Activated CD4-positive, alpha-beta T cell treated with anti-CD3 and anti-CD28 coated beads, Interleukin-2, amount 10 ng/mL, durations not matched to agents 24 days and 14 days (primary cell): ENCODE results near the gene OARD1. TPM values are rescaled to one million over a fixed set of nuclear protein-coding genes. Genes with fewer than 3 reads are reported as not detected.
"Not testable (repeated sequence)": the region's sequence is repeated elsewhere in the genome, so short reads cannot be mapped to it uniquely, and the experiment has no call there.

Source experiments
- DNase-seq: peaks from one replicate; pipeline ENCODE4 v3.0.0; 2022
- H3K27ac Mint-ChIP-seq: one replicate; pipeline ENCODE4 v1.8.0; 2022; ENCODE audit warnings: mild to moderate bottlenecking, mixed read lengths
- H3K27me3 Mint-ChIP-seq: one replicate; pipeline ENCODE4 v1.8.0; 2022; ENCODE audit warnings: mixed read lengths
- H3K36me3 Mint-ChIP-seq: one replicate; pipeline ENCODE4 v1.8.0; 2022; ENCODE audit warnings: low read depth, mild to moderate bottlenecking, mixed read lengths
- H3K4me1 Mint-ChIP-seq: one replicate; pipeline ENCODE4 v1.8.0; 2021; ENCODE audit warnings: mixed read lengths
- H3K4me3 Mint-ChIP-seq: one replicate; pipeline ENCODE4 v1.8.0; 2022; ENCODE audit warnings: mild to moderate bottlenecking, moderate library complexity, mixed read lengths
- H3K9me3 Mint-ChIP-seq: one replicate; pipeline ENCODE4 v1.8.0; 2021; ENCODE audit warnings: mixed read lengths
- intact Hi-C: fragments of 100-400 bp; cut with micrococcal nuclease; formaldehyde crosslinking; loops from one replicate; pipeline ENCODE4 v1.15.1; 2023
- total RNA-seq: library from RNA; stranded (reverse); gene quantifications from 2 replicates; pipeline ENCODE4 v1.2.3, GENCODE V29; 2022

Gene OARD1
- 30.7 and 31.7 TPM in 2 replicates for total RNA-seq

GRCh38 chr6:41071923-41072835, at the start of gene OARD1:
Gene OARD1, minus strand, starts transcription at chr6:41072356. Its CDS starts 722 bp downstream, at chr6:41071634.
- Mint-ChIP-seq H3K27me3 (peaks cover 4% of the 10 kb centered on the region), H3K36me3 (peaks cover 52% of the 10 kb centered on the region), H3K9me3 (no peaks in the 10 kb centered on the region), H3K4me1 (peaks cover 64% of the 10 kb centered on the region), H3K4me3 (peak within 1 kb of the TSS; percentile 97), H3K27ac (peak within 1 kb of the TSS; percentile 100)
- peak; percentile 100 for DNase-seq
- intact Hi-C loops: loop anchor here (1.0 to 10.0 kb wide), 9 partner anchors 45 to 1957 kb away; partner anchors contain the start of genes BYSL, KCNK5, MED20 and SAYSD1

DNA sequence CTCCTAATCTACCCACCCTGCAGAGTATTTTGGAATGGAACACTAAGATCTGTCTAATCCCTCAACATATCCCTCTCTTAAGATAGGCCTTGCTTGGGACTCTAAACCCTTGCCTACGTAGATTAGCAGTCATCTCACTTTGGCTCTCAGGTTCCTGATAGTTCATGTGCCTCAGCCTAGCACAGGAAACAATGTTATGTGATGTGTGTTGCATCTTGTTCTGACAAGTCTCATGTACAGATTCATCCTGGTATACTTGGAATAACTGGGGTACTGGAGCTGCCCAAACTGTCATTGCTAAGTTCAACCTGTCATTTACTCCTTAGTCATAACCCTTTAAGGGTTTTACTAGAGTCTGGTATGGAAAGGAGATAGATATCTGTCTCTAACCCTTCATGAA, 47.9 kb upstream of the OARD1 start:
- Mint-ChIP-seq H3K9me3 (no peaks in the 10 kb centered on the region), H3K27me3 (no peaks in the 10 kb centered on the region), H3K4me3 (no peak overlapping the region), H3K4me1 (no peaks in the 10 kb centered on the region), H3K27ac (no peak overlapping the region), H3K36me3 (no peaks in the 10 kb centered on the region)
- intact Hi-C loops: no loop called here
- no peak for DNase-seq

DNA sequence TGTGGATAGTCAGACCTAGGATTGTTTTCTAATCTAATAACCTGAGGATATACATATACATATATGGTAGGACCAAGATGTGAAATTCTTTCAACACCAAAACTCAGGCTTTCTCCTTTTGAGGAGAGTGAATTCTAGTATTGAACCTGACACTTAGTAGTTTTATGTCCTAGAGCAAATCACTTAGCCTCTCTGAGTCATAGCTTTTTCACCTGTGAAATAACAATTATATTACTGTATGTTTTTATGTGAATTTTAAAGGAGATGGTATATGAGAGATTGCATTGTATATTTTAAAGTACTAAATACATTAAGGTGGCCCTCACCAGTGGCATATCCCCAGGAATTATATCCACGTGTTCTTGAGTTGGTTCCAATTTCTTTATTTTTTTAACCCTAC, 47.4 kb upstream of the OARD1 start:
- intact Hi-C loops: no loop called here
- Mint-ChIP-seq H3K4me1 (no peaks in the 10 kb centered on the region), H3K27ac (no peak overlapping the region), H3K9me3 (no peaks in the 10 kb centered on the region), H3K4me3 (no peak overlapping the region), H3K27me3 (no peaks in the 10 kb centered on the region), H3K36me3 (no peaks in the 10 kb centered on the region)
- no peak for DNase-seq

GRCh38 chr6:41115027-41115426, 42.9 kb upstream of the OARD1 start:
- H3K4me1 Mint-ChIP-seq, H3K27me3 Mint-ChIP-seq, H3K9me3 Mint-ChIP-seq, H3K36me3 Mint-ChIP-seq, H3K27ac Mint-ChIP-seq, DNase-seq, H3K4me3 Mint-ChIP-seq, intact Hi-C loops: not testable (repeated sequence)

DNA sequence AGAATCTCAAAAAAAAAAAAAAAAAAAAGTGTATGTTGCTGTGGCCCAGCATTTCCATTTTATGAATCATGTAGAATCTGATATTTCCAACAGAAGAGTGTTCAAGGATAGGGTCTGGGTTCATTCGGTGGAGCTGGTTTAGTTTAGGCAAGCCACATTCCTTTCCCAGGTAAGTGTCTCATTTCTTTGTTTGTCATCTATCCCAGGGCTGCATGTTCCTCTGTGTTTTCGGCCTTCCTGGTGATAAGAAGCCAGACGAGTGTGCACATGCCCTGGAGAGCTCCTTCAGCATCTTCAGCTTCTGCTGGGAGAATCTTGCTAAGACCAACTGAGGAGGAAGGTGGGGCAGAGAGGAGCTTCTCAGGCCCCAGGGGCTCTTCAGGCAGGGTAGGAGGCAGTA, 38.9 kb upstream of the OARD1 start:
- Mint-ChIP-seq H3K4me3 (no peak overlapping the region), H3K4me1 (no peaks in the 10 kb centered on the region), H3K36me3 (no peaks in the 10 kb centered on the region), H3K9me3 (no peaks in the 10 kb centered on the region), H3K27me3 (no peaks in the 10 kb centered on the region), H3K27ac (no peak overlapping the region)
- no peak for DNase-seq
- intact Hi-C loops: no loop called here

DNA sequence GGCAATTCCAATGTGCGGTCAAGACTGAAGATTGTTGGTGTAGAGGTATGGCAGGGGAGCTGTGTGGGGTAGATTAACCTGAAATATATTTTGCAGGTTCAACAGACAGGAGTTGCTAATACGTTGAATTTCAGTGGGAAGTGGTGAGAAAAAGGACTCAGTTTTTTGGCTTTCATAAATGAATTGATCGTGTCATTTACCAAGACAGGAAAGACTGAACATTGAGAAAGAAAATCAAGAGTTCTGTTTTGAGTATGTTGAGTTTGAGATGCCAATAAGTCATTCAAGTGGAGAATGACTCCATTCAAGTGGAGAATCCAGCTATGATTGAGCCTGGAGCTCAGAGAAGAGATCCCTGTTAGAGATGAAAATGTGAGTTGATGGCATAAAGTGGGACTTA, 31.7 kb upstream of the OARD1 start:
- Mint-ChIP-seq H3K9me3 (no peaks in the 10 kb centered on the region), H3K36me3 (peaks cover 20% of the 10 kb centered on the region), H3K27ac (no peak overlapping the region), H3K4me1 (no peaks in the 10 kb centered on the region), H3K27me3 (no peaks in the 10 kb centered on the region), H3K4me3 (no peak overlapping the region)
- intact Hi-C loops: no loop called here
- DNase-seq: no peak

- no peak overlapping the region for H3K27ac Mint-ChIP-seq
- intact Hi-C loops: no loop called here
- no peak for DNase-seq
- no peaks in the 10 kb centered on the region for H3K9me3 Mint-ChIP-seq
- no peaks in the 10 kb centered on the region for H3K27me3 Mint-ChIP-seq
- H3K4me3 Mint-ChIP-seq: no peak overlapping the region
- H3K36me3 Mint-ChIP-seq: peaks cover 45% of the 10 kb centered on the region
- H3K4me1 Mint-ChIP-seq: no peaks in the 10 kb centered on the region
These were observed 28.7 kb upstream of the OARD1 start for GRCh38 chr6:41100871-41101287.

DNA sequence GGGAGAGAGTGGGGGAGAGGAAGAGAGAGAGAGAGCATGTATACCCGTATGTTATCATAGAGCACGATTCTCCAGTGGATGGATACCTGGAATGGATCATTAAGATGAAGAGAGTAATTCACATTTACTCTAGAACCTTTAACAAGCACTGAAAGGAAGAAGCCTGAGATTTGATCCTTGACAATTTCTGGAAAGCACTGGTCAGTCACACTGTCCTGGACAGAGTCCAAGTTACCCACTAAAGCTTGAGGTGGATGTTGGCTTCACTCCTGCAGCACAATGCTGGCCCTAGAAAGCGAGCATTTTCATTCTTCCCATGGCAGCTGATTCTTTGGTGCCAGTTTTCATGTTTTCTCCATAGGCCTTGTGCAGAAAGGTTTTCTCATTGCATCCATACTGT, 26.2 kb upstream of the OARD1 start:
- Mint-ChIP-seq H3K9me3 (no peaks in the 10 kb centered on the region), H3K27me3 (no peaks in the 10 kb centered on the region), H3K4me3 (no peak overlapping the region), H3K27ac (no peak overlapping the region), H3K4me1 (peaks cover 3% of the 10 kb centered on the region), H3K36me3 (peaks cover 66% of the 10 kb centered on the region)
- intact Hi-C loops: no loop called here
- no peak for DNase-seq

- peaks cover 69% of the 10 kb centered on the region for H3K36me3 Mint-ChIP-seq
- no peak for DNase-seq
These were observed 25.4 kb upstream of the OARD1 start for GRCh38 chr6:41097467-41098090.

GRCh38 chr6:41093729-41094128, 21.6 kb upstream of the OARD1 start:
- no peak for DNase-seq
- H3K4me3 Mint-ChIP-seq: no peak overlapping the region
- H3K4me1 Mint-ChIP-seq: peaks cover 3% of the 10 kb centered on the region
- intact Hi-C loops: loop anchor here (2.0 to 5.0 kb wide), 2 partner anchors 89 to 224 kb away; no protein-coding TSS in a partner anchor
- H3K36me3 Mint-ChIP-seq: peaks cover 76% of the 10 kb centered on the region
- H3K9me3 Mint-ChIP-seq: no peaks in the 10 kb centered on the region
- H3K27me3 Mint-ChIP-seq: no peaks in the 10 kb centered on the region
- H3K27ac Mint-ChIP-seq: no peak overlapping the region

More at GRCh38 chr6:41097467-41098090, 25.4 kb upstream of the OARD1 start:
- Mint-ChIP-seq H3K4me1 (peaks cover 3% of the 10 kb centered on the region), H3K27me3 (no peaks in the 10 kb centered on the region), H3K4me3 (no peak overlapping the region), H3K9me3 (no peaks in the 10 kb centered on the region), H3K27ac (no peak overlapping the region)
- intact Hi-C loops: no loop called here

DNA sequence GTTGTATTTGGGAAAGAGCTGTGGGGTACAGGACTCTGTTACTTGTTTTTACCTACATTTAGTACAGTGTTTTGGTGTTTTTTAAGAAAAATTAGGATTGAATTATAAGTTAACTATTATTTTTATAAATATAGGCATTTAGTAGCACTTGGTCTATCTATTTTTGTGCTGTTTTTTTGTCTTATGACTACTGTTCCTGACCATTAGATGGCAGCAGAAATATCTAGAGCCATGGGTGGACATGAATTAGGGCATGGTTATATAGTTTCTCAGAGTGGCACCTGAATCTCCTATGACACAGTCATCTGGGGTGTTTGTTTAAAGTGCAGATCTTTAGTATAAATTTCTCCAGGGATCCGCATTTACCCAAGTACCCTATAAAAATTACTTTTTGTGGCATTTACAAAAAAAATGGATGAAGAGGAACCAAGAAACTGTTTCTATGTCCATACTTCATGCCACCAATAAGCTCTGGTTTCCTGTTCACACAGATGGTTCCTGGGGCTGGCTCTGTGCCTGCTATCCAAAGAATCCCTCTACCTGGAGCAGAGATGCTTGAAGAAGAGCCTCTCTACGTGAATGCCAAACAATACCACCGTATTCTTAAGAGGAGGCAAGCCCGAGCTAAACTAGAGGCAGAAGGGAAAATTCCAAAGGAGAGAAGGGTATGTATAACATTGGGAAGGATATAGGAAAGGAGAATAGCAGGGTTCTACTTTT, 20.4 kb upstream of the OARD1 start:
- H3K36me3 Mint-ChIP-seq: peaks cover 73% of the 10 kb centered on the region
- no peaks in the 10 kb centered on the region for H3K27me3 Mint-ChIP-seq
- DNase-seq: no peak
- no peaks in the 10 kb centered on the region for H3K9me3 Mint-ChIP-seq
- H3K27ac Mint-ChIP-seq: no peak overlapping the region
- intact Hi-C loops: loop anchor here (2.0 to 5.0 kb wide), 2 partner anchors 90 to 225 kb away; no protein-coding TSS in a partner anchor
- no peak overlapping the region for H3K4me3 Mint-ChIP-seq
- peaks cover 3% of the 10 kb centered on the region for H3K4me1 Mint-ChIP-seq

- intact Hi-C loops: loop anchor here (5.0 kb wide), 1 partner anchor 226 kb away; no protein-coding TSS in a partner anchor
These were observed 18.9 kb upstream of the OARD1 start for GRCh38 chr6:41090841-41091761.

DNA sequence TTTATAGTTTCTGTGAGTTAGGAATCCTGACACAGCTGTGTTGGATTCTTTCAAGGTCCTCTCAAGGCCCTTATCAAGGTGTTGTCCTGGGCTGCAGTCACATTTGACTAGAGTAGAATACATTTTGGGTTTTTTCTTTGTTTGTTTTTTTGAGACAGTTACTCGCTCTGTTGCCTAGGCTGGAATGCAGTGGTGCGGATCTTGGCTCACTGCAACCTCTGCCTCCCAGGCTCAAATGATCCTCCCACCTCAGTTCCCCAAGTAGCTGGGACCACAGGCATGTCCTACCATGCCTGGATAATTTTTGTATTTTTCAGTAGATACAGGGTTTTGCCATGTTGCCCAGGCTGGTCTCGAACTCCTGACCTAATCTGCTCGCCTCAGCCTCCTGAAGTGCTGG, 16.3 kb upstream of the OARD1 start:
- intact Hi-C loops: no loop called here
- no peak overlapping the region for H3K27ac Mint-ChIP-seq
- H3K36me3 Mint-ChIP-seq: peaks cover 66% of the 10 kb centered on the region

More at GRCh38 chr6:41090841-41091761, 18.9 kb upstream of the OARD1 start:
- DNase-seq: no peak
- Mint-ChIP-seq H3K9me3 (no peaks in the 10 kb centered on the region), H3K27me3 (no peaks in the 10 kb centered on the region), H3K4me1 (peaks cover 3% of the 10 kb centered on the region), H3K36me3 (peaks cover 70% of the 10 kb centered on the region), H3K4me3 (no peak overlapping the region), H3K27ac (no peak overlapping the region)

More for the DNA sequence above, 16.3 kb upstream of the OARD1 start:
- DNase-seq: no peak
- peaks cover 9% of the 10 kb centered on the region for H3K4me1 Mint-ChIP-seq
- no peaks in the 10 kb centered on the region for H3K9me3 Mint-ChIP-seq
- no peak overlapping the region for H3K4me3 Mint-ChIP-seq
- H3K27me3 Mint-ChIP-seq: no peaks in the 10 kb centered on the region
